Measurements from ENCODE around the gene SYNPO2L. TPM values are rescaled to one million over a fixed set of nuclear protein-coding genes. Genes with fewer than 3 reads are reported as not detected.

SYNPO2L gene
- total RNA-seq, 1 experiment from 2014 or later, result 0.22 TPM

DNA sequence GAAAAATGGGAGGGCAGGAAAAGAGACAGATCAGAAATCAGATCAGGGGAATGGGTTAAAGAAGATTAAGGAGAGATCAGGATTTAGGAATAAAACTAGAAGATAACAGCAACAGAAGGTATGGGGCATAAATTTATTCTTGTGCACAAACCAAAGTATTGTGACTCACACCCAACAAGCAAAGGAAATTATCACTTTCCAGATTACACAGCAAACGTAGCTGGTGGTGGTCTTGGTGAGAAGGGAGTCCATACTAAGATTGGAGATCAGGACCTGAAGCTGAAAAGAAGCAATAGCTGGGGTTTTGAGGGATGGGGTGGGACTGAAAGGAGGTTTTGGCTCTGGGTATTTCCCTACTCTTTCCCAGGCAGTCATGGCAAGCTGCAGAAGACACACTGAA lies 11.1 kb downstream of the SYNPO2L start:
- Mint-ChIP-seq H3K36me3 (no peaks in the 10 kb centered on the region), H3K4me1 (peaks cover 27% of the 10 kb centered on the region), H3K9me3 (no peaks in the 10 kb centered on the region), H3K27me3 (ENCODE audit: low read depth) (no peaks in the 10 kb centered on the region; the same call in 1 of the 2 replicates), H3K4me3 (no peak overlapping the region), H3K27ac (no peak overlapping the region; the same call in 1 of the 2 replicates)
- ATAC-seq, result no peak
- ChIA-PET CTCF (interaction anchor here (0.6 to 6.9 kb wide), 11 partner anchors 13 to 178 kb away, joined by 3 to 77 read pairs (median 4); partner anchors contain the start of gene USP54), POLR2A (interaction anchor here (1.0 kb wide), 1 partner anchor 53 kb away, joined by 3 read pairs; the partner anchor contains the start of gene USP54)
- DNase-seq (ENCODE audit: low spot score), result no peak
- TF ChIP-seq ZBTB21 (CRISPR knock-in tag; IDR thresholded peaks at IDR 0.05; ENCODE audit: borderline replicate concordance), result no peak
- TF ChIP-seq, protein P1, sequence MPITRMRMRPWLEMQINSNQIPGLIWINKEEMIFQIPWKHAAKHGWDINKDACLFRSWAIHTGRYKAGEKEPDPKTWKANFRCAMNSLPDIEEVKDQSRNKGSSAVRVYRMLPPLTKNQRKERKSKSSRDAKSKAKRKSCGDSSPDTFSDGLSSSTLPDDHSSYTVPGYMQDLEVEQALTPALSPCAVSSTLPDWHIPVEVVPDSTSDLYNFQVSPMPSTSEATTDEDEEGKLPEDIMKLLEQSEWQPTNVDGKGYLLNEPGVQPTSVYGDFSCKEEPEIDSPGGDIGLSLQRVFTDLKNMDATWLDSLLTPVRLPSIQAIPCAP (CRISPR knock-in tag; IDR thresholded peaks at IDR 0.05), result no peak
- TF ChIP-seq ATF2 (CRISPR knock-in tag; IDR thresholded peaks at IDR 0.05; ENCODE audit: borderline replicate concordance, low read depth), result no peak
- TF ChIP-seq CREB1 (CRISPR knock-in tag; IDR thresholded peaks at IDR 0.05), result no peak
- TF ChIP-seq OVOL2 (CRISPR knock-in tag; IDR thresholded peaks at IDR 0.05; ENCODE audit: borderline replicate concordance), result no peak
- TF ChIP-seq ELF4 (CRISPR knock-in tag; IDR thresholded peaks at IDR 0.05; ENCODE audit: low read depth), result no peak
- TF ChIP-seq PRRX2 (CRISPR knock-in tag; IDR thresholded peaks at IDR 0.05), result no peak

GRCh38 chr10:73644015-73644743 lies 11.7 kb downstream of the SYNPO2L start:
- CTCF ChIA-PET, result interaction anchor here (0.5 to 6.9 kb wide), 15 partner anchors 13 to 449 kb away, joined by 3 to 77 read pairs (median 4); partner anchors contain the start of gene USP54
- H3K36me3 Mint-ChIP-seq, result no peaks in the 10 kb centered on the region
- no peaks in the 10 kb centered on the region for H3K9me3 Mint-ChIP-seq
- ATAC-seq (peak; percentile 37), DNase-seq (ENCODE audit: low spot score) (peak; percentile 57)
- peaks cover 27% of the 10 kb centered on the region for H3K4me1 Mint-ChIP-seq
- TF ChIP-seq, protein P2, sequence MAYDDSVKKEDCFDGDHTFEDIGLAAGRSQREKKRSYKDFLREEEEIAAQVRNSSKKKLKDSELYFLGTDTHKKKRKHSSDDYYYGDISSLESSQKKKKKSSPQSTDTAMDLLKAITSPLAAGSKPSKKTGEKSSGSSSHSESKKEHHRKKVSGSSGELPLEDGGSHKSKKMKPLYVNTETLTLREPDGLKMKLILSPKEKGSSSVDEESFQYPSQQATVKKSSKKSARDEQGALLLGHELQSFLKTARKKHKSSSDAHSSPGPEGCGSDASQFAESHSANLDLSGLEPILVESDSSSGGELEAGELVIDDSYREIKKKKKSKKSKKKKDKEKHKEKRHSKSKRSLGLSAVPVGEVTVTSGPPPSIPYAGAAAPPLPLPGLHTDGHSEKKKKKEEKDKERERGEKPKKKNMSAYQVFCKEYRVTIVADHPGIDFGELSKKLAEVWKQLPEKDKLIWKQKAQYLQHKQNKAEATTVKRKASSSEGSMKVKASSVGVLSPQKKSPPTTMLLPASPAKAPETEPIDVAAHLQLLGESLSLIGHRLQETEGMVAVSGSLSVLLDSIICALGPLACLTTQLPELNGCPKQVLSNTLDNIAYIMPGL (CRISPR knock-in tag; IDR thresholded peaks at IDR 0.05), result no peak
- TF ChIP-seq ZNF512 (CRISPR knock-in tag; IDR thresholded peaks at IDR 0.05; ENCODE audit: borderline replicate concordance), result 0 out of 2 replicates have a peak, but pooled peaks have one; percentile 32
- peak; percentile 81 for TF ChIP-seq CTCF (IDR thresholded peaks at IDR 0.05)
- no peak overlapping the region for H3K4me3 Mint-ChIP-seq
- H3K27ac Mint-ChIP-seq, result no peak overlapping the region; the same call in 1 of the 2 replicates
- no peaks in the 10 kb centered on the region; the same call in 1 of the 2 replicates for H3K27me3 Mint-ChIP-seq (ENCODE audit: low read depth)
- POLR2A ChIA-PET, result interaction anchor here (1.0 kb wide), 1 partner anchor 53 kb away, joined by 3 read pairs; the partner anchor contains the start of gene USP54

GRCh38 chr10:73643362-73643761 lies 12.5 kb downstream of the SYNPO2L start:
- Mint-ChIP-seq H3K4me1 (peaks cover 22% of the 10 kb centered on the region), H3K36me3 (no peaks in the 10 kb centered on the region)
- DNase-seq (ENCODE audit: low spot score), result no peak
- no peak for TF ChIP-seq ZNF263 (CRISPR knock-in tag; IDR thresholded peaks at IDR 0.05; ENCODE audit: low read depth)
- no peak for TF ChIP-seq ZNF317 (CRISPR knock-in tag; IDR thresholded peaks at IDR 0.05; ENCODE audit: borderline replicate concordance, low read depth)
- TF ChIP-seq, protein P3, sequence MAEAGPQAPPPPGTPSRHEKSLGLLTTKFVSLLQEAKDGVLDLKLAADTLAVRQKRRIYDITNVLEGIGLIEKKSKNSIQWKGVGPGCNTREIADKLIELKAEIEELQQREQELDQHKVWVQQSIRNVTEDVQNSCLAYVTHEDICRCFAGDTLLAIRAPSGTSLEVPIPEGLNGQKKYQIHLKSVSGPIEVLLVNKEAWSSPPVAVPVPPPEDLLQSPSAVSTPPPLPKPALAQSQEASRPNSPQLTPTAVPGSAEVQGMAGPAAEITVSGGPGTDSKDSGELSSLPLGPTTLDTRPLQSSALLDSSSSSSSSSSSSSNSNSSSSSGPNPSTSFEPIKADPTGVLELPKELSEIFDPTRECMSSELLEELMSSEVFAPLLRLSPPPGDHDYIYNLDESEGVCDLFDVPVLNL (CRISPR knock-in tag; IDR thresholded peaks at IDR 0.05; ENCODE audit: borderline replicate concordance, low read depth), result no peak
- TF ChIP-seq, protein P4, sequence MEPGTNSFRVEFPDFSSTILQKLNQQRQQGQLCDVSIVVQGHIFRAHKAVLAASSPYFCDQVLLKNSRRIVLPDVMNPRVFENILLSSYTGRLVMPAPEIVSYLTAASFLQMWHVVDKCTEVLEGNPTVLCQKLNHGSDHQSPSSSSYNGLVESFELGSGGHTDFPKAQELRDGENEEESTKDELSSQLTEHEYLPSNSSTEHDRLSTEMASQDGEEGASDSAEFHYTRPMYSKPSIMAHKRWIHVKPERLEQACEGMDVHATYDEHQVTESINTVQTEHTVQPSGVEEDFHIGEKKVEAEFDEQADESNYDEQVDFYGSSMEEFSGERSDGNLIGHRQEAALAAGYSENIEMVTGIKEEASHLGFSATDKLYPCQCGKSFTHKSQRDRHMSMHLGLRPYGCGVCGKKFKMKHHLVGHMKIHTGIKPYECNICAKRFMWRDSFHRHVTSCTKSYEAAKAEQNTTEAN (CRISPR knock-in tag; IDR thresholded peaks at IDR 0.05), result no peak
- no peak for TF ChIP-seq ATF6 (CRISPR knock-in tag; IDR thresholded peaks at IDR 0.05)
- no peak for TF ChIP-seq TEAD1 (CRISPR knock-in tag; IDR thresholded peaks at IDR 0.05)
- no peak for TF ChIP-seq OVOL2 (CRISPR knock-in tag; IDR thresholded peaks at IDR 0.05; ENCODE audit: borderline replicate concordance)

More at GRCh38 chr10:73643362-73643761, 12.5 kb downstream of the SYNPO2L start:
- ATAC-seq, result no peak
- Mint-ChIP-seq H3K4me3 (no peak overlapping the region), H3K27ac (no peak overlapping the region), H3K9me3 (no peaks in the 10 kb centered on the region), H3K27me3 (ENCODE audit: low read depth) (no peaks in the 10 kb centered on the region; the same call in 1 of the 2 replicates)
- ChIA-PET POLR2A (interaction anchor here (0.5 kb wide), 1 partner anchor 184 kb away, joined by 3 read pairs; no protein-coding TSS in a partner anchor), CTCF (interaction anchor here (0.5 to 6.9 kb wide), 10 partner anchors 18 to 449 kb away, joined by 3 to 77 read pairs (median 4); no protein-coding TSS in a partner anchor)

Data from WTC11 (cell line).